K562 (cell line): Measurements from ENCODE around the gene UBXN2A. TPM values are rescaled to one million over a fixed set of nuclear protein-coding genes. Genes with fewer than 3 reads are reported as not detected.

Experiments
- AFF4 ChIP-seq: sonication (generic); formaldehyde crosslinking; IDR thresholded peaks from 2 replicates; pipeline ENCODE4 v1.8.0; 2023; ENCODE audit warnings: mild to moderate bottlenecking, missing genetic modification reagents
- ARID4B ChIP-seq: sonication (generic); formaldehyde crosslinking; IDR thresholded peaks from 2 replicates; pipeline ENCODE4 v1.8.0; 2022; ENCODE audit warnings: mild to moderate bottlenecking, missing genetic modification reagents
- HDAC2 ChIP-seq: fragments of 450-650 bp; IDR thresholded peaks from 2 replicates; pipeline ENCODE4 v1.6.1; 2016; ENCODE audit warnings: mild to moderate bottlenecking
- MAZ ChIP-seq, 2 experiments: fragments of 450-650 bp in 1 of 2; sonication (generic) in 1 of 2; formaldehyde crosslinking; IDR thresholded peaks in 1 of 2; conservative IDR thresholded peaks in 1 of 2; 2 replicates each; pipeline versions ENCODE4 v1.4.0 to v1.5.0; 2020; ENCODE audit warnings: mild to moderate bottlenecking in 1 of 2, missing genetic modification reagents in 1 of 2
- RCOR1 ChIP-seq, 2 experiments: IDR thresholded peaks; 2 replicates each; pipeline ENCODE4 v1.6.1; 2012; ENCODE audit warnings: low read depth in 2 of 2, low read length in 2 of 2, borderline replicate concordance in 1 of 2, improper control_type of control experiment in 1 of 2
- TCF3 ChIP-seq: sonication (generic); formaldehyde crosslinking; IDR thresholded peaks from 2 replicates; pipeline ENCODE4 v1.4.0; 2020; ENCODE audit warnings: mild to moderate bottlenecking, missing genetic modification reagents
- ZBTB26 ChIP-seq: fragments of 450-650 bp; formaldehyde crosslinking; IDR thresholded peaks from 2 replicates; pipeline ENCODE4 v1.4.0; 2022; ENCODE audit warnings: missing genetic modification characterization
- ZNF436 ChIP-seq: fragments of 250-450, 450-650 bp; sonication (Bioruptor Pico); formaldehyde crosslinking; IDR thresholded peaks from 2 replicates; pipeline ENCODE4 v1.7.0; 2020; ENCODE audit warnings: mild to moderate bottlenecking
- polyA plus RNA-seq, 8 experiments: library from polyadenylated mRNA; depleted of rRNA in 4 of 8; stranded (reverse) in 5 of 8; unstranded in 3 of 8; fragments of >200 nt; fragmentation: Nextera tagmentation in 2 of 8; fragmentation: Illumina TruSeq in 1 of 8; extraction: Ambion mirVana in 2 of 8; extraction: Trizol in 1 of 8; gene quantifications; 2 replicates each; pipeline versions ENCODE4 v1.2.1 to v1.2.3, GENCODE V29; 2011 to 2014; ENCODE audit warnings: inconsistent platforms in 1 of 8, missing spikeins in 1 of 8
- total RNA-seq, 7 experiments: library from RNA; depleted of rRNA in 6 of 7; stranded (reverse); fragments of >200 nt in 6 of 7; fragmentation: Illumina TruSeq in 2 of 7; extraction: Trizol in 2 of 7; gene quantifications; 2 replicates each; pipeline versions ENCODE4 v1.2.1 to v1.2.3, GENCODE V29; 2011 to 2021; ENCODE audit warnings: low replicate concordance in 1 of 7

UBXN2A gene
- total and polyA plus RNA-seq, 9 of the 15 experiments (the other 6 are each of a cell fraction or from before 2014, with no cell fraction given), result 3.4 to 25.6 (median 16.0) TPM

GRCh38 chr2:24009680-24010476, 69.6 kb downstream of the UBXN2A start, which contains the start of gene MFSD2B (continued):
- TF ChIP-seq AFF4 (CRISPR knock-in tag), result peak; percentile 66; the same call in 1 of the 2 replicates
- no peak; the same call in 1 of the 2 replicates for TF ChIP-seq ARID4B (CRISPR knock-in tag)
- TF ChIP-seq MAZ (CRISPR knock-in tag; conservative IDR thresholded peaks at IDR 0.05 in 1 of 2, IDR thresholded peaks at IDR 0.05 in 1 of 2), result peak; percentile 25 to 85
- TF ChIP-seq RCOR1 (IDR thresholded peaks at IDR 0.05; ENCODE audit: borderline replicate concordance in 1 of 2, low read depth in 2 of 2, low read length in 2 of 2), result no peak
- TF ChIP-seq TCF3 (CRISPR knock-in tag), result peak; percentile 24; the same call in 1 of the 2 replicates
- no peak for TF ChIP-seq ZBTB26 (CRISPR knock-in tag)
- TF ChIP-seq ZNF436 (CRISPR knock-in tag), result no peak
- no peak for TF ChIP-seq HDAC2
